Uterus (tissue), 4 donors: ENCODE results near the gene ANKUB1. TPM values are rescaled to one million over a fixed set of nuclear protein-coding genes. Genes with fewer than 3 reads are reported as not detected.

Source experiments
- DNase-seq, 2 donors: peaks; one replicate each; pipeline ENCODE4 v3.0.0-alpha.2; 2019 to 2020
- H3K27ac ChIP-seq, 2 donors: fragments of 200-600 bp; sonication (generic); 1 replicate in 1 of 2; 2 replicates in 1 of 2; pipeline ENCODE4 v1.5.1; 2016 to 2018
- H3K27me3 ChIP-seq, 2 donors: fragments of 200-600 bp; sonication (generic); one replicate each; pipeline ENCODE4 v1.5.1; 2018 to 2019; ENCODE audit warnings: control low read depth in 1 of 2
- H3K36me3 ChIP-seq, 2 donors: fragments of 200-600 bp; sonication (generic); one replicate each; pipeline ENCODE4 v1.5.1; 2019; ENCODE audit warnings: control low read depth in 1 of 2
- H3K4me1 ChIP-seq, 2 donors: fragments of 200-600 bp; sonication (generic); one replicate each; pipeline ENCODE4 v1.5.1; 2018 to 2019; ENCODE audit warnings: control low read depth in 1 of 2
- H3K4me3 ChIP-seq, 2 donors: fragments of 200-600 bp; sonication (generic); 1 replicate in 1 of 2; 2 replicates in 1 of 2; pipeline ENCODE4 v1.5.1; 2018 to 2019; ENCODE audit warnings: mild to moderate bottlenecking in 1 of 2
- H3K9me3 ChIP-seq, 2 donors: fragments of 200-600 bp; sonication (generic); one replicate each; pipeline ENCODE4 v1.5.1; 2019; ENCODE audit warnings: control low read depth in 1 of 2
- CTCF ChIP-seq, 4 experiments: fragments of 200-600 bp in 2 of 4; fragments of 450-650 bp in 2 of 4; sonication (generic) in 2 of 4; IDR thresholded peaks; one replicate each; pipeline ENCODE4 v1.5.1; 2016 to 2019; ENCODE audit warnings: antibody characterized with exemption in 4 of 4, mild to moderate bottlenecking in 2 of 4, moderate library complexity in 1 of 4
- POLR2A ChIP-seq, 2 donors: fragments of 450-650 bp; IDR thresholded peaks; one replicate each; pipeline ENCODE4 v1.6.1; 2016; ENCODE audit warnings: antibody characterized with exemption in 2 of 2, mild to moderate bottlenecking in 1 of 2, moderate library complexity in 1 of 2
- intact Hi-C: fragments of 100-400 bp; cut with DNase I; formaldehyde crosslinking; loops from one replicate; pipeline ENCODE4 v1.15.1; 2023; ENCODE audit warnings: low total_unique reads
- total RNA-seq, 4 donors: library from RNA; depleted of rRNA in 3 of 4; stranded (reverse); fragments of >200 nt in 3 of 4; gene quantifications; one replicate each; pipeline versions ENCODE4 v1.1.0 to v1.2.4, GENCODE V29; 2014 to 2023
- donor health status: DM: yes; HTN: yes; CAD: no.

The ANKUB1 gene
- total RNA-seq, 4 donors from 2014 or later: 0.51 to 1.0 TPM; not detected in 2

- H3K9me3 ChIP-seq: no peaks in the 10 kb centered on the region
- no peaks in the 10 kb centered on the region for H3K4me1 ChIP-seq
- DNase-seq: no peak
- no peaks in the 10 kb centered on the region for H3K27me3 ChIP-seq
- H3K4me3 ChIP-seq: no peak overlapping the region
- TF ChIP-seq CTCF (IDR thresholded peaks at IDR 0.05): no peak
- TF ChIP-seq POLR2A (IDR thresholded peaks at IDR 0.05): no peak
- H3K27ac ChIP-seq: no peak overlapping the region
- intact Hi-C loops: no loop called here
- no peaks in the 10 kb centered on the region for H3K36me3 ChIP-seq
Measured at GRCh38 chr3:149738876-149739275, 53.5 kb downstream of the ANKUB1 start.

GRCh38 chr3:149736953-149737205, 55.5 kb downstream of the ANKUB1 start:
- Histone ChIP-seq H3K27ac (no peak overlapping the region), H3K36me3 (no peaks in the 10 kb centered on the region), H3K4me1 (no peaks in the 10 kb centered on the region), H3K9me3 (no peaks in the 10 kb centered on the region), H3K27me3 (no peaks in the 10 kb centered on the region), H3K4me3 (no peak overlapping the region)
- no peak for TF ChIP-seq CTCF (IDR thresholded peaks at IDR 0.05)
- no peak for TF ChIP-seq POLR2A (IDR thresholded peaks at IDR 0.05)
- intact Hi-C loops: no loop called here
- DNase-seq: no peak

- Histone ChIP-seq H3K27ac (peak overlapping the region in 1 of 2 donors; percentile 22), H3K4me3 (no peak overlapping the region), H3K36me3 (no peaks in the 10 kb centered on the region), H3K4me1 (no peaks in the 10 kb centered on the region), H3K27me3 (no peaks in the 10 kb centered on the region), H3K9me3 (no peaks in the 10 kb centered on the region)
- intact Hi-C loops: no loop called here
- TF ChIP-seq CTCF (IDR thresholded peaks at IDR 0.05) (no peak), POLR2A (IDR thresholded peaks at IDR 0.05) (no peak)
- no peak for DNase-seq
Measured at GRCh38 chr3:149736175-149736952, 56.0 kb downstream of the ANKUB1 start.

GRCh38 chr3:149732234-149732633, 60.1 kb downstream of the ANKUB1 start:
- no peak for TF ChIP-seq CTCF (IDR thresholded peaks at IDR 0.05)
- TF ChIP-seq POLR2A (IDR thresholded peaks at IDR 0.05): no peak
- no peaks in the 10 kb centered on the region for H3K27me3 ChIP-seq
- no peak overlapping the region for H3K27ac ChIP-seq
- no peaks in the 10 kb centered on the region for H3K36me3 ChIP-seq
- DNase-seq: no peak
- intact Hi-C loops: no loop called here
- no peaks in the 10 kb centered on the region for H3K9me3 ChIP-seq
- H3K4me1 ChIP-seq: no peaks in the 10 kb centered on the region
- no peak overlapping the region for H3K4me3 ChIP-seq

GRCh38 chr3:149727656-149728055, 64.7 kb downstream of the ANKUB1 start:
- no peak overlapping the region for H3K27ac ChIP-seq
- intact Hi-C loops: no loop called here
- no peaks in the 10 kb centered on the region for H3K4me1 ChIP-seq
- H3K4me3 ChIP-seq: no peak overlapping the region
- H3K36me3 ChIP-seq: no peaks in the 10 kb centered on the region
- H3K9me3 ChIP-seq: no peaks in the 10 kb centered on the region
- no peaks in the 10 kb centered on the region for H3K27me3 ChIP-seq
- TF ChIP-seq CTCF (IDR thresholded peaks at IDR 0.05) (no peak), POLR2A (IDR thresholded peaks at IDR 0.05) (no peak)
- no peak for DNase-seq
